SK-N-SH (cell line): ENCODE measurements around the gene CFAP99. TPM values are rescaled to one million over a fixed set of nuclear protein-coding genes. Genes with fewer than 3 reads are reported as not detected.

Experiments
- CTCF ChIA-PET: fragments of 300-600, 350-600 bp; formaldehyde crosslinking; extraction: SDS; loops from one replicate; lab custom pipeline; 2021; lab: Yijun Ruan, JAX
- POLR2A ChIA-PET: fragments of 350-600 bp; sonication (Branson Sonifier 250); formaldehyde crosslinking; extraction: SDS; loops from one replicate; lab custom pipeline; 2020; ENCODE audit warnings: antibody characterized with exemption, inconsistent platforms; lab: Yijun Ruan, JAX
- DNase-seq: peaks from one replicate; pipeline ENCODE4 v3.0.0; 2012
- H2AFZ ChIP-seq: fragments of 200-600 bp; sonication (generic); 2 replicates; pipeline ENCODE4 v1.8.1; 2016; ENCODE audit warnings: antibody characterized with exemption, mild to moderate bottlenecking, low read depth
- H3F3A ChIP-seq: fragments of 200-600 bp; sonication (generic); replicated peaks from 2 replicates; pipeline ENCODE3; 2016; ENCODE audit warnings: antibody characterized with exemption, mild to moderate bottlenecking; ENCODE audit not compliant: insufficient read depth
- H3K27ac ChIP-seq, 2 experiments: fragments of 200-500 bp in 1 of 2; fragments of 200-600 bp in 1 of 2; sonication (Bioruptor generic) in 1 of 2; sonication (generic), shearing (Covaris generic) in 1 of 2; 2 replicates each; pipeline versions ENCODE4 v1.5.1 to v1.6.1; 2014 to 2016; ENCODE audit warnings: low read depth in 2 of 2, inconsistent platforms in 1 of 2, low read length in 1 of 2, mild to moderate bottlenecking in 1 of 2, mixed read lengths in 1 of 2
- H3K27me3 ChIP-seq: fragments of 200-600 bp; sonication (generic), shearing (Covaris generic); 2 replicates; pipeline ENCODE4 v1.6.1; 2016; ENCODE audit warnings: mixed run types; ENCODE audit not compliant: insufficient read depth
- H3K36me3 ChIP-seq, 2 experiments: fragments of 200-500 bp in 1 of 2; fragments of 200-600 bp in 1 of 2; sonication (Bioruptor generic) in 1 of 2; sonication (generic) in 1 of 2; replicated peaks in 1 of 2; 2 replicates each; pipeline versions ENCODE3 to v1.5.1; 2014 to 2016; ENCODE audit warnings: low read length in 1 of 2, mild to moderate bottlenecking in 1 of 2; ENCODE audit not compliant: insufficient read depth in 2 of 2, control insufficient read depth in 1 of 2
- H3K4me1 ChIP-seq, 2 experiments: fragments of 200-500 bp in 1 of 2; fragments of 200-600 bp in 1 of 2; sonication (Bioruptor generic) in 1 of 2; sonication (generic), shearing (Covaris generic) in 1 of 2; 2 replicates each; pipeline versions ENCODE4 v1.5.1 to v1.6.1; 2014 to 2016; ENCODE audit warnings: low read depth in 1 of 2, low read length in 1 of 2, mixed run types in 1 of 2; ENCODE audit not compliant: insufficient read depth in 2 of 2, control insufficient read depth in 1 of 2
- H3K4me2 ChIP-seq: fragments of 200-600 bp; sonication (generic), shearing (Covaris generic); 2 replicates; pipeline ENCODE4 v1.6.1; 2017; ENCODE audit warnings: mixed run types
- H3K4me3 ChIP-seq, 2 experiments: fragments of 200-500 bp in 1 of 2; fragments of 200-600 bp in 1 of 2; sonication (Bioruptor generic) in 1 of 2; sonication (generic), shearing (Covaris generic) in 1 of 2; 2 replicates each; pipeline versions ENCODE4 v1.5.1 to v1.8.1; 2014 to 2016; ENCODE audit warnings: low read depth in 2 of 2, inconsistent platforms in 1 of 2, low read length in 1 of 2, mild to moderate bottlenecking in 1 of 2, mixed read lengths in 1 of 2, moderate library complexity in 1 of 2
- H3K79me2 ChIP-seq: fragments of 200-600 bp; sonication (generic); 2 replicates; pipeline ENCODE4 v1.8.1; 2017; ENCODE audit warnings: mild to moderate bottlenecking; ENCODE audit not compliant: insufficient read depth
- H3K9ac ChIP-seq: fragments of 200-600 bp; sonication (generic); 2 replicates; pipeline ENCODE4 v1.6.1; 2017; ENCODE audit warnings: mixed run types
- H3K9me2 ChIP-seq: fragments of 200-600 bp; sonication (generic); 2 replicates; pipeline ENCODE4 v1.6.1; 2017; ENCODE audit warnings: mixed run types
- H3K9me3 ChIP-seq: fragments of 200-600 bp; sonication (generic); 2 replicates; pipeline ENCODE4 v1.6.1; 2017; ENCODE audit warnings: mixed run types, mild to moderate bottlenecking, moderate library complexity
- H4K20me1 ChIP-seq: fragments of 200-600 bp; sonication (generic); 2 replicates; pipeline ENCODE4 v1.6.1; 2017; ENCODE audit warnings: mild to moderate bottlenecking, mixed run types; ENCODE audit not compliant: insufficient read depth
- CHD2 ChIP-seq: fragments of 150-350 bp; IDR thresholded peaks from 2 replicates; pipeline ENCODE4 v1.6.1; 2018; ENCODE audit warnings: low read length; ENCODE audit not compliant: partially characterized antibody
- CTCF ChIP-seq: fragments of 200-600 bp; sonication (generic); IDR thresholded peaks from 2 replicates; pipeline ENCODE4 v1.6.1; 2017; ENCODE audit warnings: antibody characterized with exemption, mild to moderate bottlenecking, moderate library complexity
- ELF1 ChIP-seq: IDR thresholded peaks from 2 replicates; pipeline ENCODE4 v1.4.0; 2012
- EZH2phosphoT487 ChIP-seq: fragments of 200-600 bp; sonication (generic); IDR thresholded peaks from 2 replicates; pipeline ENCODE4 v1.6.1; 2017; ENCODE audit warnings: low read depth, mixed run types, mild to moderate bottlenecking, antibody characterized with exemption, moderate library complexity, borderline replicate concordance
- FOXJ3 ChIP-seq: sonication (generic); formaldehyde crosslinking; IDR thresholded peaks from 2 replicates; pipeline ENCODE4 v1.5.1; 2020; ENCODE audit warnings: mild to moderate bottlenecking, missing genetic modification reagents
- GATA2 ChIP-seq: sonication (generic); formaldehyde crosslinking; IDR thresholded peaks from 2 replicates; pipeline ENCODE4 v1.5.0; 2020; ENCODE audit warnings: mild to moderate bottlenecking, missing genetic modification reagents
- JUND ChIP-seq: IDR thresholded peaks from 2 replicates; pipeline ENCODE4 v1.4.0; 2012
- MAX ChIP-seq: IDR thresholded peaks from 2 replicates; pipeline ENCODE4 v1.4.0; 2012; ENCODE audit warnings: low read depth
- MEF2A ChIP-seq: IDR thresholded peaks from 2 replicates; pipeline ENCODE4 v1.4.0; 2012; ENCODE audit warnings: low read depth, borderline replicate concordance
- NRF1 ChIP-seq: IDR thresholded peaks from 2 replicates; pipeline ENCODE4 v1.6.1; 2012; ENCODE audit warnings: low read depth, mild to moderate bottlenecking, low read length
- POLR2AphosphoS5 ChIP-seq: IDR thresholded peaks from 2 replicates; pipeline ENCODE4 v1.6.1; 2012; ENCODE audit warnings: low read depth, low read length
- RCOR1 ChIP-seq: fragments of 150-350 bp; IDR thresholded peaks from 2 replicates; pipeline ENCODE4 v1.6.1; 2017; ENCODE audit warnings: antibody characterized with exemption, low read length
- RFX5 ChIP-seq: IDR thresholded peaks from 2 replicates; pipeline ENCODE4 v1.6.1; 2012; ENCODE audit warnings: mild to moderate bottlenecking, improper control_type of control experiment, low read length
- RXRA ChIP-seq: IDR thresholded peaks from 2 replicates; pipeline ENCODE4 v1.4.0; 2012; ENCODE audit warnings: low read depth, mild to moderate bottlenecking, borderline replicate concordance
- SIN3A ChIP-seq: IDR thresholded peaks from 2 replicates; pipeline ENCODE4 v1.6.1; 2012; ENCODE audit warnings: low read depth, mild to moderate bottlenecking, low read length, moderate library complexity, borderline replicate concordance
- SMC3 ChIP-seq: IDR thresholded peaks from 2 replicates; pipeline ENCODE4 v1.6.1; 2012; ENCODE audit warnings: low read depth, low read length, improper control_type of control experiment
- USF1 ChIP-seq: IDR thresholded peaks from 2 replicates; pipeline ENCODE4 v1.4.0; 2012; ENCODE audit warnings: low read depth, borderline replicate concordance
- YY1 ChIP-seq: IDR thresholded peaks from 2 replicates; pipeline ENCODE4 v1.4.0; 2012; ENCODE audit warnings: low read depth, mild to moderate bottlenecking
- WGBS: methylation state at CpG from one replicate; pipeline ENCODE4 v1.1.6; 2017; ENCODE audit warnings: low lambda C conversion rate; 5-methylcytosine and 5-hydroxymethylcytosine counted together
- polyA plus RNA-seq, 3 experiments: library from polyadenylated mRNA; depleted of rRNA; stranded (reverse); fragments of >200 nt; gene quantifications; 2 replicates each; pipeline ENCODE4 v1.2.3, GENCODE V29; 2012

CFAP99 gene
- polyA plus RNA-seq, 1 of the 3 experiments (the other 2 are of a cell fraction): 0.13 TPM

DNA sequence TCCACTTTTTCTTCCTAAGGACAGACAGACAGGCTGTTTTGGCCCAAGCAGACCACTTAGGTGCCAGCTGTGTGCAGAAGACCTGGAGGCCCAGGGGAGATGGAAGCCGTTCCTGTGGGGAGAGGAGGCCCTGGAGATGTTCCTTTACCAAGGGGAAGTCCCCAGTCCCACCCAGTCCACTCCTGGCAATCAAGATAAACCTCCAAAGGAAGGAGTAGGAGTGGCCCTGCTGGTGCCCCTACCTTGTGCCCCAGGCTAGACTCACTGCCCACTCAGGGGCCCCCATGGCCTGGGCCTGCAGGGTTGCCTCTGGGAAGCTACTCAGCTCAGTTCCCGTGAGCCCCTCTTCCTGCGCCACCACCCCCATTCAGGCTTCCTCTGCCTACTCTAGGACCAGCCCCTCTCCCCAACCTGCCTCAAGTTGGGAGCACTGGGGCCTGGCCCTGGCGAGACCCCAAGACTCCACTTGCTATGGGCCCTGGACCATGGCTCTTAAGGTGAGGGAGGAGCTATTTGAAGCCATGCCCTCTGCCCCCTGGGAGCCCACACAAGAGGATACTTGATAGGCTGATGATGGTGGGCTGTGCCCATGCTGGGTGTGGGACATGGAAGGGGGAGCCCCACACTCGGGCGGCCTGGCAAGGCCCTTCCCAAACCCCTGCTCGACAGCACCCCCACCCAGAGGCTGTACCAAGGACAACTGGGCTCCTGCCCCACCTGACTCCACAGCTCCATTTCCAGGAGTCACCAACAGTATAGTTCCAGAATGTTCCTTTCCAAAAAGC lies 25.4 kb downstream of the CFAP99 start:
- no peak overlapping the region for H2AFZ ChIP-seq
- 82% methylated on average over 3 of the region's 7 CpGs for WGBS
- no peak for DNase-seq
- no peak overlapping the region for H3K27ac ChIP-seq
- H3K27me3 ChIP-seq: no peaks in the 10 kb centered on the region; the same call in 1 of the 2 replicates
- no peaks in the 10 kb centered on the region for H3K36me3 ChIP-seq
- H4K20me1 ChIP-seq: no peaks in the 10 kb centered on the region
- no peak overlapping the region for H3K9ac ChIP-seq
- ChIA-PET CTCF (interaction anchor here (0.7 to 2.9 kb wide), 7 partner anchors 15 to 224 kb away, joined by 3 to 9 read pairs (median 3); no protein-coding TSS in a partner anchor), POLR2A (no interaction called here)
- no peaks in the 10 kb centered on the region for H3K9me3 ChIP-seq
- no peak overlapping the region for H3K4me3 ChIP-seq
- H3K4me1 ChIP-seq: no peaks in the 10 kb centered on the region
- no peaks in the 10 kb centered on the region for H3K79me2 ChIP-seq
- TF ChIP-seq SIN3A (no peak), GATA2 (CRISPR knock-in tag) (no peak)
- no peaks in the 10 kb centered on the region for H3K9me2 ChIP-seq
- no peak overlapping the region for H3K4me2 ChIP-seq
- no peaks in the 10 kb centered on the region for H3F3A ChIP-seq

DNA sequence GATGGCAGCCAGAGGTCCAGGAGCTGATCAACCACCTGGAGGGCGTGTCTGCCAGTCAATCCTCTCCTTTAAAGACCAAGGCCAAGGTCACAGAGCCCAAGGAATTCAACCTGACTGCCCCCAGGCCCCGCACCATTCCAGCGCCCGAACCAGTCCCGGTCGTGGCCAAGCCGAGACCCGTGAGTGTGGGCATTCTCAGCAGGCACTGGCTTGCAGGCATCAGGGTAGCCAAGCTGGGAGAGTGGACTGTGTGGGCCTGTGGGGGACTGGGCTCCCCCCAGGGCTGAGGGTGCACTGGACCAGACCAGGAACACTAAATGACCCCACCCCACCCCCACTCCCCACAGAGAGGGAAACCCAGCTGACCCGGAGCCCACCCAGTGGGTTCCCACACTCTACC lies 26.4 kb downstream of the CFAP99 start:
- no peaks in the 10 kb centered on the region for H3K9me2 ChIP-seq
- no peak overlapping the region for H3K4me3 ChIP-seq
- POLR2A ChIA-PET: no interaction called here
- no peaks in the 10 kb centered on the region for H3F3A ChIP-seq
- WGBS: 90% methylated on average over 6 of the region's 9 CpGs
- H3K27ac ChIP-seq: no peak overlapping the region
- H3K4me1 ChIP-seq: no peaks in the 10 kb centered on the region
- no peak for TF ChIP-seq MEF2A
- no peak for TF ChIP-seq RCOR1
- TF ChIP-seq FOXJ3 (CRISPR knock-in tag): no peak
- no peak for TF ChIP-seq SIN3A
- TF ChIP-seq ELF1: no peak
- TF ChIP-seq RXRA: no peak
- no peak for TF ChIP-seq JUND
- TF ChIP-seq EZH2phosphoT487: no peak
- no peak for TF ChIP-seq USF1
- H4K20me1 ChIP-seq: no peaks in the 10 kb centered on the region
- no peaks in the 10 kb centered on the region for H3K79me2 ChIP-seq
- no peak overlapping the region for H2AFZ ChIP-seq
- CTCF ChIA-PET: interaction anchor here (0.9 to 1.5 kb wide), 4 partner anchors 14 to 225 kb away, joined by 3 to 6 read pairs (median 3); no protein-coding TSS in a partner anchor
- no peaks in the 10 kb centered on the region; the same call in 1 of the 2 replicates for H3K27me3 ChIP-seq
- no peaks in the 10 kb centered on the region for H3K36me3 ChIP-seq
- no peak overlapping the region for H3K4me2 ChIP-seq
- DNase-seq: no peak
- H3K9ac ChIP-seq: no peak overlapping the region
- no peaks in the 10 kb centered on the region for H3K9me3 ChIP-seq

DNA sequence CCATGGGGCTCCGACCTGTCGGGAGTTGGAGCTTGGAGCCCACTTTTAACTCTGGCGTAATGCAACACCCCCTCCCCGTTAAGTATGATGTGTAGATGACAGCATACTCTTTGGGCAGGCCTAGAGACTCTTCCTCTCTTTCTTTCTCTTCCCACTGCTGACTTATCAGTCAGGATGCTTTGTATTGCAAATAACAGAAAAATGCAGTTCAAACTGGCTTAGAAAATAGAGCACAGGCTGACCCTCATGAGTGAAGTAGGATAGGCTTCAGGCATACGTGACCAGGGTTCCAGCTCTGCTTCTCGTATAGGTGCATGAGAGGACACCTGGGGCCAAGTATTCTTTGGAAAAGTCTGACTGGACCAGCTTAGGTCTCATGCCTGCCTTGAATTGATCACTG lies 26.8 kb downstream of the CFAP99 start:
- no peaks in the 10 kb centered on the region for H3F3A ChIP-seq
- no peaks in the 10 kb centered on the region for H3K9me2 ChIP-seq
- ChIA-PET CTCF (no interaction called here), POLR2A (no interaction called here)
- no peak overlapping the region for H2AFZ ChIP-seq
- H3K27me3 ChIP-seq: no peaks in the 10 kb centered on the region; the same call in 1 of the 2 replicates
- H3K9ac ChIP-seq: no peak overlapping the region
- no peak overlapping the region for H3K27ac ChIP-seq
- H4K20me1 ChIP-seq: no peaks in the 10 kb centered on the region
- WGBS: 83% methylated on average over 6 of the region's 6 CpGs
- no peak for DNase-seq
- H3K9me3 ChIP-seq: no peaks in the 10 kb centered on the region
- H3K4me3 ChIP-seq: no peak overlapping the region
- no peak for TF ChIP-seq RFX5
- no peak for TF ChIP-seq SMC3
- TF ChIP-seq MAX: no peak
- TF ChIP-seq NRF1: no peak
- no peak for TF ChIP-seq ELF1
- no peak for TF ChIP-seq YY1
- no peak for TF ChIP-seq POLR2AphosphoS5
- no peak for TF ChIP-seq CTCF
- no peak for TF ChIP-seq CHD2
- no peaks in the 10 kb centered on the region for H3K4me1 ChIP-seq
- no peak overlapping the region for H3K4me2 ChIP-seq
- no peaks in the 10 kb centered on the region for H3K36me3 ChIP-seq
- no peaks in the 10 kb centered on the region for H3K79me2 ChIP-seq
